Heart left ventricle (tissue), 13 donors: ENCODE measurements around the gene CRCP.

Source experiments
- CTCF ChIP-seq, 12 donors: fragments of 200-600 bp; sonication (generic) in 4 of 12; IDR thresholded peaks; one replicate each; pipeline versions ENCODE4 v1.5.0 to v1.8.0; 2018 to 2022; ENCODE audit warnings: antibody characterized with exemption in 12 of 12, mild to moderate bottlenecking in 5 of 12
- POLR2A ChIP-seq, 2 donors: fragments of 450-650 bp; IDR thresholded peaks; one replicate each; pipeline ENCODE4 v1.6.1; 2017; ENCODE audit warnings: antibody characterized with exemption in 2 of 2, mild to moderate bottlenecking in 2 of 2, moderate library complexity in 2 of 2
- donor health status: ischemic (EF 13 %, LVEDD 7.1; RV severe dilation, severe dysfunction).
- donor health status: DM: no; HTN: yes; CAD: no.
- donor health status: DM: no; HTN: no; CAD: no.
- donor health status: ischemic (EF 25% LVEDD 6.9; RV normal size, moderate dysfunction).
- donor health status: ischemic (EF 25% LVEDD 5.7; RV mildly dilated, moderate dysfunction).
- donor health status: ischemic (EF 35%, LVEDD 5.7; RV mildly dilated, moderate dysfunction).
- donor health status: nonischemic (EF 11% LVEDD 7.7; RV severe dilation, severe dysfunction).
- donor health status: DM: yes; HTN: yes; CAD: no.
- donor health status: PGD.
- donor health status: ischemic (EF 29% LVEDD 5.4; RV normal size, mild dysfunction).
- donor health status: nonischemic (EF 23%, LVEDD 6.1; RV moderate dilation, normal function).

- TF ChIP-seq POLR2A (IDR thresholded peaks at IDR 0.05) (no peak), CTCF (IDR thresholded peaks at IDR 0.05) (no peak)
These were observed 32.6 kb upstream of the CRCP start for GRCh38 chr7:66082083-66082482.
